K562 (cell line): Measurements from ENCODE around the gene PLSCR3. TPM values are rescaled to one million over a fixed set of nuclear protein-coding genes. Genes with fewer than 3 reads are reported as not detected.
A peak's percentile ranks its signal among the peaks of the same experiment; 100 is the strongest.

Experiments
- CEBPG ChIP-seq, 3 experiments: fragments of 200-800 bp in 1 of 3; sonication (Bioruptor generic) in 1 of 3; sonication (generic) in 1 of 3; formaldehyde crosslinking in 1 of 3; IDR thresholded peaks in 2 of 3; conservative IDR thresholded peaks in 1 of 3; 2 replicates each; pipeline versions ENCODE4 v1.6.1 to v1.8.0; 2016 to 2022; ENCODE audit warnings: missing compliant biosample characterization in 2 of 3, missing genetic modification characterization in 2 of 3, mild to moderate bottlenecking in 1 of 3, missing genetic modification reagents in 1 of 3
- CREM ChIP-seq: IDR thresholded peaks from 2 replicates; pipeline ENCODE4 v1.6.1; 2014; ENCODE audit warnings: antibody characterized with exemption, low read depth
- CXXC5 ChIP-seq: fragments of 250-450 bp; sonication (Bioruptor Pico); IDR thresholded peaks from 2 replicates; pipeline ENCODE4 v1.8.0; 2022; ENCODE audit warnings: inconsistent platforms, mild to moderate bottlenecking, moderate library complexity
- DACH1 ChIP-seq: fragments of 450-650 bp; IDR thresholded peaks from 2 replicates; pipeline ENCODE4 v1.6.1; 2018; ENCODE audit not compliant: partially characterized antibody
- HBP1 ChIP-seq: fragments of 450-650 bp; formaldehyde crosslinking; IDR thresholded peaks from 2 replicates; pipeline ENCODE4 v1.4.0; 2022; ENCODE audit warnings: missing genetic modification characterization
- HNRNPK ChIP-seq: fragments of 200-400 bp; formaldehyde crosslinking; IDR thresholded peaks from one replicate; pipeline ENCODE4 v1.6.1; 2018; ENCODE audit warnings: mild to moderate bottlenecking, low read depth, low read length; ENCODE audit not compliant: poor library complexity, severe bottlenecking
- HNRNPLL ChIP-seq: fragments of 200-400 bp; formaldehyde crosslinking; IDR thresholded peaks from 2 replicates; pipeline ENCODE4 v1.6.1; 2017; ENCODE audit warnings: low read length, low read depth, mild to moderate bottlenecking; ENCODE audit not compliant: poor library complexity, severe bottlenecking
- KDM4B ChIP-seq, 2 experiments: fragments of 450-650 bp in 1 of 2; sonication (generic) in 1 of 2; IDR thresholded peaks; 2 replicates each; pipeline ENCODE4 v1.6.1; 2016 to 2017; ENCODE audit warnings: borderline replicate concordance in 2 of 2, antibody characterized with exemption in 1 of 2, low read depth in 1 of 2, mild to moderate bottlenecking in 1 of 2
- MCM5 ChIP-seq: fragments of 450-650 bp; IDR thresholded peaks from 2 replicates; pipeline ENCODE4 v1.6.1; 2016; ENCODE audit warnings: low read depth
- NBN ChIP-seq: fragments of 450-650 bp; IDR thresholded peaks from 2 replicates; pipeline ENCODE4 v1.6.1; 2016; ENCODE audit warnings: low read depth, mild to moderate bottlenecking
- NCOA1 ChIP-seq: fragments of 450-650 bp; IDR thresholded peaks from 2 replicates; pipeline ENCODE4 v1.6.1; 2016; ENCODE audit warnings: low read depth
- PML ChIP-seq: IDR thresholded peaks from 2 replicates; pipeline ENCODE4 v1.6.1; 2012; ENCODE audit warnings: low read length, inconsistent platforms
- RFX1 ChIP-seq: fragments of 450-650 bp; IDR thresholded peaks from 2 replicates; pipeline ENCODE4 v1.6.1; 2016; ENCODE audit warnings: mild to moderate bottlenecking, moderate library complexity
- SIN3A ChIP-seq, 2 experiments: fragments of 150-350 bp in 1 of 2; IDR thresholded peaks; 2 replicates each; pipeline ENCODE4 v1.6.1; 2011 to 2016; ENCODE audit warnings: borderline replicate concordance in 2 of 2, low read depth in 2 of 2, low read length in 2 of 2, mild to moderate bottlenecking in 2 of 2, moderate library complexity in 2 of 2; ENCODE audit not compliant: control insufficient read depth in 1 of 2
- SMAD2 ChIP-seq: fragments of 150-350 bp; IDR thresholded peaks from 2 replicates; pipeline ENCODE4 v1.6.1; 2014; ENCODE audit warnings: low read depth, mild to moderate bottlenecking, low read length
- SNRNP70 ChIP-seq: fragments of 200-400 bp; formaldehyde crosslinking; optimal IDR thresholded peaks from 2 replicates; pipeline ENCODE3; 2017; ENCODE audit warnings: low read depth, low read length
- TAF1 ChIP-seq: IDR thresholded peaks from 2 replicates; pipeline ENCODE4 v1.6.1; 2011; ENCODE audit warnings: mild to moderate bottlenecking, low read length, moderate library complexity; ENCODE audit not compliant: insufficient read depth, control insufficient read depth, severe bottlenecking; ENCODE audit errors: extremely low read depth
- THAP7 ChIP-seq: fragments of 250-450 bp; sonication (Bioruptor Pico); IDR thresholded peaks from 2 replicates; pipeline ENCODE4 v1.5.0; 2021
- VEZF1 ChIP-seq: fragments of 200-800 bp; sonication (Bioruptor generic); IDR thresholded peaks from 2 replicates; pipeline ENCODE4 v1.6.1; 2017; ENCODE audit warnings: missing genetic modification characterization, missing compliant biosample characterization
- XRCC5 ChIP-seq: fragments of 200-400 bp; formaldehyde crosslinking; IDR thresholded peaks from 2 replicates; pipeline ENCODE4 v1.6.1; 2017; ENCODE audit warnings: low read depth, mild to moderate bottlenecking, low read length
- ZBED1 ChIP-seq: IDR thresholded peaks from 2 replicates; pipeline ENCODE4 v1.6.1; 2014
- ZBTB43 ChIP-seq: sonication (generic); formaldehyde crosslinking; IDR thresholded peaks from 2 replicates; pipeline ENCODE4 v1.8.0; 2023; ENCODE audit warnings: mild to moderate bottlenecking, missing genetic modification reagents
- ZBTB7A ChIP-seq: IDR thresholded peaks from 2 replicates; pipeline ENCODE4 v1.6.1; 2011; ENCODE audit warnings: low read depth, mild to moderate bottlenecking, low read length, moderate library complexity, borderline replicate concordance; ENCODE audit not compliant: control insufficient read depth
- polyA plus RNA-seq, 8 experiments: library from polyadenylated mRNA; depleted of rRNA in 4 of 8; stranded (reverse) in 5 of 8; unstranded in 3 of 8; fragments of >200 nt; fragmentation: Nextera tagmentation in 2 of 8; fragmentation: Illumina TruSeq in 1 of 8; extraction: Ambion mirVana in 2 of 8; extraction: Trizol in 1 of 8; gene quantifications; 2 replicates each; pipeline versions ENCODE4 v1.2.1 to v1.2.3, GENCODE V29; 2011 to 2014; ENCODE audit warnings: inconsistent platforms in 1 of 8, missing spikeins in 1 of 8
- total RNA-seq, 7 experiments: library from RNA; depleted of rRNA in 6 of 7; stranded (reverse); fragments of >200 nt in 6 of 7; fragmentation: Illumina TruSeq in 2 of 7; extraction: Trizol in 2 of 7; gene quantifications; 2 replicates each; pipeline versions ENCODE4 v1.2.1 to v1.2.3, GENCODE V29; 2011 to 2021; ENCODE audit warnings: low replicate concordance in 1 of 7

Gene PLSCR3
- total and polyA plus RNA-seq, 9 of the 15 experiments (the other 6 are each of a cell fraction or from before 2014, with no cell fraction given): 3.2 to 16.8 (median 4.5) TPM

GRCh38 chr17:7435676-7436555 is 41.6 kb upstream of the PLSCR3 start (continued):
- TF ChIP-seq NCOA1: no peak
- TF ChIP-seq SNRNP70: no peak
- no peak for TF ChIP-seq SMAD2
- TF ChIP-seq CEBPG (CRISPR knock-in tag; IDR thresholded peaks at IDR 0.05): no peak
- TF ChIP-seq CEBPG (tag; conservative IDR thresholded peaks at IDR 0.05 in 1 of 2, IDR thresholded peaks at IDR 0.05 in 1 of 2): no peak
- no peak for TF ChIP-seq PML
- TF ChIP-seq MCM5: no peak
- peak; percentile 41 for TF ChIP-seq VEZF1 (CRISPR knock-in tag)
- no peak for TF ChIP-seq TAF1
- no peak for TF ChIP-seq RFX1
- TF ChIP-seq XRCC5: no peak
- peak; percentile 17; the same call in 1 of the 2 replicates for TF ChIP-seq CREM
- no peak for TF ChIP-seq NBN
- no peak for TF ChIP-seq ZBED1
- TF ChIP-seq KDM4B (IDR thresholded peaks at IDR 0.05; ENCODE audit: borderline replicate concordance in 2 of 2, low read depth in 1 of 2): no peak
- peak; percentile 95 for TF ChIP-seq HNRNPLL
- peak; percentile 23; the same call in 1 of the 2 replicates for TF ChIP-seq CXXC5 (CRISPR knock-in tag)
- TF ChIP-seq ZBTB7A: peak; percentile 89
- TF ChIP-seq SIN3A (IDR thresholded peaks at IDR 0.05; ENCODE audit: borderline replicate concordance in 2 of 2, control insufficient read depth in 1 of 2, low read depth in 2 of 2, low read length in 2 of 2): peak in 1 of 2 experiments; percentile 59; a peak in 1 of 4 replicates
- TF ChIP-seq HNRNPK: no peak
- peak; percentile 22 for TF ChIP-seq DACH1
- no peak for TF ChIP-seq THAP7 (CRISPR knock-in tag)
- no peak for TF ChIP-seq ZBTB43 (CRISPR knock-in tag)
- TF ChIP-seq HBP1 (CRISPR knock-in tag): no peak
